GM18520 (cell line): ENCODE data around the gene C1QTNF6.

Experiments
- ATAC-seq: cut with Tn5 transposase; IDR thresholded peaks from one replicate; pipeline ENCODE4 v1.9.1; 2021; ENCODE audit not compliant: unreplicated experiment

The C1QTNF6 gene

GRCh38 chr22:37192741-37193140 is 4.7 kb upstream of the C1QTNF6 start:
- no peak for ATAC-seq

- no peak for ATAC-seq
Measured at GRCh38 chr22:37192204-37192603, 4.2 kb upstream of the C1QTNF6 start.

DNA sequence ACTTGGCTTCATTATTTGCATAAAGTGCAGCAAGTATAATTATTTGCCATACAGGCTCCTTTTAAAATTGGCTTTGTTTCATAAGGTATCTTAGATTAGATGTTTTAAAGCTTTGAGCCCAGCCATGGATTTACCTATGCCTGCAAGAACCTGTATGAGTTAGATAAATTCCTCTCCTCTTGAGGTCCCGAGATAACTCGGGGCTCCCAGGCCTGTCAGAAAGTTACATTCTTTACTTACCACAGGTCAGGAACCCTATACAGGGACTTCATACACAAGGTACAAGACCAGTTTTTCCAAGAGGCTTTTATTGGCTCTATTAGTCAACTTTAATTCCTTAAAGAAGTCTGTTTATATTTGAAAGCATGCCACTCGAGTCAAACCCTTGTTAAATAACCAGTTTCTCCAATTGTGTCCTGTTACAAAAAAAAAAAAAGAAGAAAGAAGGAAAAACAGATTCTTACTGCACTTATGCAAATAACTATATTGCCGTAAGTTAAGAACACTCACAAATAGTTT is 2.3 kb upstream of the C1QTNF6 start:
- no peak for ATAC-seq

GRCh38 chr22:37188901-37189466 is 937 bp upstream of the C1QTNF6 start:
- ATAC-seq = no peak

DNA sequence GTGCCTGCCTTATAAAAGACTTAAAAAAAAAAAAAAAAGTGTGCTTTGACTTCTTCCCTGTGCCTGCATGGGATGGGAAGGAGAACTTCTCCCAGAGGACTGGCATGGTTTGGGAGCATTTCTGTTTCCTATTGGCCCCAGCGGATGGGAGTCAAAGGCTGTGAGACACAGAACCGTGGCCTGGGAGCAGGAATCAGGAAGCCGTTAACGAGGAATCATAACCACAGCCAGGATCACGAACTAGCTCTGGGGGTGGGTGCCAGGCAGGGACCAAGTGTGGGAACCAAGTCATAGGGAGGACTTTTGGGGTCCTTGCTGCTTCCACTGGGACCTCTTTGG is 526 bp downstream of the C1QTNF6 start:
- no peak for ATAC-seq

DNA sequence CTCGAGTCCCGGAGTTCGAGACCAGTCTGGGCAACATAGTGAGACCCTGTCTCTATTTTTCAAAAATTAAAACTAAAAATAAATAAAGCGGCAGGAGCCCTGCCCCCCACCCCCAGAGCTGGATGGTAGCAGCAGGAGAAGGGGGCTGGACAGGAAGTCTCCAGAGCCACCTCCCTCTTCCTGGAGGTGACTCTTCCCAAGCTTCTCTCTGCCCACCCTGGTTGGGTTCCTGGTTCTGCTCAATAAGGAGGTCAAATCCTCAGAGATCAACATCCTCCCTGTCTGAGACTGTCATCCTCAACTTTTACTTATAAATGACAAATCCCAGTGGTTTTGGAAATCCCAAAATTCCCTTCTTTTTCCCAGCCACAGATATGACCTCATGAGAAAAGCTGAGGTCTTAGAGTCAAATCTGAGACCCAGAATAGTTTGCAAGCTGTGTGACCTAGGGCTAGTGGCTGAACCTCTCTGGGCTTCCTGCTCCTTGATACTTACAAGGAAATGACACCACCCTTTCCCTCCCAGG is 987 bp downstream of the C1QTNF6 start:
- ATAC-seq = no peak

DNA sequence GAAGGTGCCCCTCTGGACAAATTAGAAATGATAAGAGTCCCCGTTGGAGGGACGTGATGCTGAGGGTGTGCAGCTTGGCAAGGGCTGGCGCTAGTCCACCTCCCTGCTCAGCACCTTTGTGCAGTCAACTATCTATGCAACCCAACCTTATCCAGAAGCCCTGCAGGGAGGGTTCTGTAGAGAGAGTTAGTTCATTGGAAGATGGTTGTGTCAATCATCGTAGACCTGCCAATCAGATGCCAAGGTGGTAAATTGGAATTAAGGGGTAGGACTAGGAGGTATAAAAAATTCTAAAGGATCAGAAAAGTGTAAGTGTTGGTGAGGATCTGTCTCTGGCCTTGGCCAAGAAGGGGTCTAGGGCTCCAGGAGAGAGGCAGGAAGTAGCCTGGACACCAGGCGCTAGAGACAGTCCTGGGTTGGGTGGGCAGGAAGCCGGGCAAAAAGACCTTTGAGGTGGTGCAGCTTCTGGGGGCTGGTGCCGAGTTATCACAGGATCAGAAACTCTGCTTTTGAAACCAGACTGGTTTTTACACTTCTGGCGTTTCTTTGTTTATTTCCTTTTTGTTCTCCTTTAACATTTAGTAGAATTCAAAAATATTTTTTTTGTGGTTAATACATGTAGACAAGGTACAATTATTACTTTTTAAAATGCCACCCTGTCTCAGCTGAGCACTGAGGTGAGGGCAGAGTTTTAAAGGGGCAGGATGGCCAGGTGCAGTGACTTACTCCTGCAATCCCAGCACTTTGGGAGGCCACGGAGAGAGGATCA is 1.6 kb downstream of the C1QTNF6 start:
- ATAC-seq = no peak

DNA sequence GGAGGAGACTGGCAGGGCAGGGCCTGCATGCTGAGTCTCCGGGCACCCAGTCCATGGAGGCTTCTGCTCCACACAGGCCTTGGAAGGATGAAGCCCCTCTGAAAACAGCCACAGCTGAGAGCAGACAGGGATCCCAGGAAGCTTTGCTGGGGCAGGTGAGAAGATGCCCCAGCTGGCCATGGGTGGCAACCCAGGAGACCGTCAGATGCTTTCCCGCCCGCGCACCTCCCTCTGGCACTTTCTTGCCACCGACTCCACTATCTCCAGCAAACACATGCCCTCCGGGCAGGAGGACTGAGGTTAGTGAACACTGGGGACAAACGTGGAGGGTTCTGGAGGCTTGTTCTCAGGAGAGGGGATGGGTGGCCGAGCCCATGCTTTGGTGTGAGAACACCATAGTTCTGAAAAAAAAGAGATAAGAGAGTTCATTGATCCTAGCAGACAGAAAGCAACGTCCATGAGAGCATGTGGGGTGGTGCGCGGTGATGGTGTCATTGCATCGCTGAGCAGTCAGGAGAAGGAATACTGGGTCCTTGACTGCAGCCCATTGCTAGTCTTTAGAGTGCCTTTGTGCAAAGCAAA is 2.3 kb downstream of the C1QTNF6 start:
- ATAC-seq = no peak

- no peak for ATAC-seq
Measured at GRCh38 chr22:37184816-37185541, 3.1 kb downstream of the C1QTNF6 start.

DNA sequence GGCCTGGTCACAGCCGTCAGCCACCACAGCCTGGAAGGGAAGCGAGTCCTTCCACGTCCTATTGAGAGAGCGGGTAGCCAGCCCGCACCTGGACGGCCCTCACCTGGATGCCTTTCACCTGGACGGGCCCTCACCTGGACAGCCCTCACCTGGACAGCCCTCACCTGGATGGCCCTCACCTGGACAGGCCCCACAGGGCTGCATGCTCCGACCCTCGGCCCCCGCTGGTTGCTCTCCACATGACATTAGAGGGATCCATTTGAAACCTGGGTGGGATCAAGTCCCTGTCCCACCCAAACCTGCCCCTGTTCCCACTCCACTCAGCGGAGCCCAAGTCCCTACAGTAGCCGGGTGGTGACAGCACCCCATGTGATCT is 3.7 kb downstream of the C1QTNF6 start:
- ATAC-seq = no peak

GRCh38 chr22:37183432-37184379 is 4.3 kb downstream of the C1QTNF6 start:
- ATAC-seq = no peak

DNA sequence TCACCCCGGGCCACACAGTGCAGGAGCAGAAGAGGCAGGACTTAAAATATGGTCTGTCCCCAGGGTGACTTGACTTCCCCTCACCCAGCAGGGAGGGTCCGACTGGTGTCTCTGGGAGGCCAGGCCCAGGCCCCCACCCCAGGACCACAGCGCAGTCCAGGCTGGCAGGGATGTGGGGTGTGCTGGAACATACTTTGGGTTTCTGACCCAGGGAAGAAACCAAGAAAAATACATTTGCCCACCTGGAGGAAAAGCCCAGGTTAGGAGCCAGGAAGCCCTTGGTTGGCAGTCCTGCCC is 5.2 kb downstream of the C1QTNF6 start:
- no peak for ATAC-seq

DNA sequence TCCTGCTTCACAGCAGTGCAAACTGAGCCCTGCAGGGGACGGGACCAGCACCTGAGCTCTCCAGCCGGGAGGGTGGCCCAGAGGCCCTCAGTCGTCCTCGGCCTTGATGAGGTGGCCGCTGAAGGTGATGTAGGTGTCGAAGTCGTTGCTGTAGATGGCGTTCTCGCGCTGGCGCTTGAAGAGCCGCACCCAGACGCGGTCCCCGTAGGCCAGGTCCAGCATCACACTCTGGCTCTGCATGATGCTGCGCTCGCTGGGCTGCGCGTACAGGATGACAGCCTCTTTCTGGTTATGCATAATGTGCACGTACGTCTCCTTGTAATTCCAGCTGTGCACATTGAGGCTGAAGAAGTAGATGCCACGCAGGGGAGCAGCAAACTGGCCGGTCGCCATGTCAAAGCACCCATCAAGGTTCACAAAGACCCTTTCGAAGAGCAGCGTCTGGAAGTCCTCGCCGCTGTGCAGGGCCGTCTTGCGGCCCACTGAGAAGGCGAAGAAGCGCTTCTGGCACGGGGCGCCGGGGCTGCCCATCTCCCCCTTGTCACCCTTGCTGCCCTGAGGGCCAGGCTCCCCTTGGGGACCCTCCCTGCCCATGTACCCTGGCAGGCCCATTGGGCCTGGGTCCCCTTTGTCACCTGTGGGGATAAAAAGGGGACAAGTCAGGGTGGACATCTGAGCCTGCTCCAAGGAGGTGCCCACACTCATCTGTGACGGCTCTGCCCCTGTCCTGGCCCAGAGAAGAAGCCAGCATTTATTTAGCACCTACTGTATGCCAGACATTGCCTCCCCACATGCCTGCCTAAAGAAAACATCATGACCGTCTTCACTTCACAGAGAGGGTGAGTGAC is 5.7 kb downstream of the C1QTNF6 start:
- no peak for ATAC-seq

- ATAC-seq = no peak
Measured at GRCh38 chr22:37181681-37182080, 6.4 kb downstream of the C1QTNF6 start.

- no peak for ATAC-seq
Measured at GRCh38 chr22:37180531-37181231, 7.4 kb downstream of the C1QTNF6 start.

- no peak for ATAC-seq
Measured at GRCh38 chr22:37179622-37180420, 8.2 kb downstream of the C1QTNF6 start.

- ATAC-seq = no peak
Measured at GRCh38 chr22:37179126-37179470, 8.9 kb downstream of the C1QTNF6 start.

- ATAC-seq = no peak
Measured at GRCh38 chr22:37178350-37179125, 9.5 kb downstream of the C1QTNF6 start.
